PC-3 (cell line): Measurements from ENCODE around the gene MUC6.

Experiments used
- CTCF ChIP-seq: fragments of 300-600 bp; sonication (generic); conservative IDR thresholded peaks from 2 replicates; pipeline ENCODE4 v1.5.1; 2017; ENCODE audit warnings: antibody characterized with exemption, low read depth, mild to moderate bottlenecking, low read length
- EZH2 ChIP-seq: fragments of 300-600 bp; sonication (generic); IDR thresholded peaks from one replicate; pipeline ENCODE4 v1.6.1; 2017; ENCODE audit warnings: antibody characterized with exemption, mild to moderate bottlenecking, low read length; ENCODE audit not compliant: unreplicated experiment
- EZH2phosphoT487 ChIP-seq: fragments of 300-600 bp; sonication (generic); IDR thresholded peaks from 2 replicates; pipeline ENCODE4 v1.6.1; 2018; ENCODE audit warnings: mild to moderate bottlenecking, antibody characterized with exemption, low read length, borderline replicate concordance

DNA sequence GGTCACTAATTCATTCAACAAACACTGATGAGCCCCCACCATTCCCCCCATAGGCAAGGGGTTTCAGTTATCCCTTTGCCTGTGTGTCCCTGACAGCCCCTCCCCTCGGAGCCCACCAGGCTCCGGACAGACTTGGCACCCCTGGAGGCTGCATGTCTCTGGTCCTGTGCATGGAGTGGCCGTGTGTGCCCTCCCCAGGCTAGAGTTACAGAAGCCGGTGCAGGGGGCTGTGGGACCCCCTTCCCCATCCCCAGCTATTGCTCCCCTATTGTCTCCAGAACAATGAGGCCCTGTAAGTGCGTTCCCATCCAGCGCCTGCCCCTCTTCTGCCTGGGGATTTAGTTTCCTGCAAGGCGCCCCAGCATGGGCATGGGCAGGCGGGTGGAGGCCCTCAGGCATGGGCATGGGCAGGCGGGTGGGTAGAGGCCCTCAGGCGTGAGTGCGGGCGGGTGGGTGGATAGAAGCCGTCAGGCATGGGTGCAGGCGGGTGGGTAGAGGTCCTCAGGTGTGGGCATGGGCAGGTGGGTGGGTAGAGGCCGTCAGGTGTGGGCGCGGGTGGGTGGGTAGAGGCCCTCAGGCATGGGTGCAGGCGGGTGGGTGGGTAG lies 39.6 kb upstream of the MUC6 start:
- no peak for TF ChIP-seq EZH2
- TF ChIP-seq CTCF, result no peak
- TF ChIP-seq EZH2phosphoT487, result no peak
